Lower leg skin (tissue), 3 donors: Measurements from ENCODE around the gene ATP6V0A1.

ENCODE experiments used
- POLR2A ChIP-seq, 2 donors: fragments of 450-650 bp; IDR thresholded peaks; one replicate each; pipeline ENCODE4 v1.6.1; 2016 to 2017; ENCODE audit warnings: antibody characterized with exemption in 2 of 2, mild to moderate bottlenecking in 1 of 2, moderate library complexity in 1 of 2
- TF ChIP-seq, protein P1 (sequence below), 3 donors: fragments of 450-650 bp; IDR thresholded peaks; one replicate each; pipeline ENCODE4 v1.5.1; 2016; ENCODE audit warnings: antibody characterized with exemption in 3 of 3, mild to moderate bottlenecking in 3 of 3, moderate library complexity in 2 of 3

DNA sequence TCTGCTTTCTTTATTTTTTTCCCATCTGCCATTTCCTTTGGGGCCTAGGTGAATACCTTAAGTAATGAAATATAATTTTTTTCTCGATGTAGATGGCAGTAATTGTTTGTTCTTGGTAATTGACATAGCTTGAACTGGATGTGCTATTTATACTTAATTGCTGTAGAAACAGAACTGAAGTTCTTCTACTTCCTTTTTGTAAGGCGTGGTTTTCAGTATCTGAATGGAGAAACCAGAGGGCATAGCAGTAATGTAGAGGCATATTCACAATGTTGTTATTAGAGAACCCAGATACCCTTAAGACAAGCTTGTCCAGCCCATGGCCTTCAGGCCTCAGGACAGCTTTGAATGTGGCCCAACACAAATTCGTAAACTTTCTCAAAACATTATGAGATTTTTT lies 16.4 kb downstream of the ATP6V0A1 start:
- TF ChIP-seq, protein P1, sequence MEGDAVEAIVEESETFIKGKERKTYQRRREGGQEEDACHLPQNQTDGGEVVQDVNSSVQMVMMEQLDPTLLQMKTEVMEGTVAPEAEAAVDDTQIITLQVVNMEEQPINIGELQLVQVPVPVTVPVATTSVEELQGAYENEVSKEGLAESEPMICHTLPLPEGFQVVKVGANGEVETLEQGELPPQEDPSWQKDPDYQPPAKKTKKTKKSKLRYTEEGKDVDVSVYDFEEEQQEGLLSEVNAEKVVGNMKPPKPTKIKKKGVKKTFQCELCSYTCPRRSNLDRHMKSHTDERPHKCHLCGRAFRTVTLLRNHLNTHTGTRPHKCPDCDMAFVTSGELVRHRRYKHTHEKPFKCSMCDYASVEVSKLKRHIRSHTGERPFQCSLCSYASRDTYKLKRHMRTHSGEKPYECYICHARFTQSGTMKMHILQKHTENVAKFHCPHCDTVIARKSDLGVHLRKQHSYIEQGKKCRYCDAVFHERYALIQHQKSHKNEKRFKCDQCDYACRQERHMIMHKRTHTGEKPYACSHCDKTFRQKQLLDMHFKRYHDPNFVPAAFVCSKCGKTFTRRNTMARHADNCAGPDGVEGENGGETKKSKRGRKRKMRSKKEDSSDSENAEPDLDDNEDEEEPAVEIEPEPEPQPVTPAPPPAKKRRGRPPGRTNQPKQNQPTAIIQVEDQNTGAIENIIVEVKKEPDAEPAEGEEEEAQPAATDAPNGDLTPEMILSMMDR (IDR thresholded peaks at IDR 0.05): no peak
- TF ChIP-seq POLR2A (IDR thresholded peaks at IDR 0.05): no peak
